Germinal center (tissue), 1 donor: ENCODE measurements around the gene GPD2.
"Not testable (repeated sequence)": the region's sequence is repeated elsewhere in the genome, so short reads cannot be mapped to it uniquely, and the experiment has no call there.

Experiments
- DNase-seq: peaks from one replicate; pipeline ENCODE4 v3.0.0; 2012; ENCODE audit warnings: mixed read lengths, low spot score

Gene GPD2

DNA sequence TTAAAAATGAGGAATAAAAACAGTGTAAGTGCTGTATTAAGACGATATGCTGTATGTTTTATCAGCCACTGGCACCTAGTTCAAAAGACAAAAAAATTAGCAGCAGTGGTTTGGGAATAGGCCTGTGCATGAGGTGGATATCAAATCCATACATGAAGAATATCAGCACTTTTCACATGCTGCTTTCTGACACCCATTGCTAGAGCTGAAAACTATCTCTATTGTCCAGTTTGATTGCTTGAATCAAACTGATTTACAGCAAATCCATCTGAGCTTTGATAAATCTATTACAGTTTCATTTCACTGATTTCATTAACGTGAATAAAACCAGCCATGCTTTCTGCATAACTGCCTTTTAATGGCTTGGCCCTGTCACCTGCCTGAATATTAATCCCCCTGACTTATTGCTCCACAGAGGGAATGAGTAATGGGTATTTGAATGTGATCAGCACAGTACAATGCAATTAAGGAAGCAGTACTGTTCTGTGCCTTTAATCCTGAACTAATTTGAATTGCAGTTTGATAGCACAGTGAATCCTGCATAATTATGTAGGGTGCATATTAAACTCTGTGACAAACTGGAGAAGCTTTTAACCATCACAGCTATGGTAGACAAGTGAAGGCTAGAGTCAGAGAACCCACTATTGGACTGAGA, 154.0 kb downstream of the GPD2 start:
- no peak for DNase-seq

DNA sequence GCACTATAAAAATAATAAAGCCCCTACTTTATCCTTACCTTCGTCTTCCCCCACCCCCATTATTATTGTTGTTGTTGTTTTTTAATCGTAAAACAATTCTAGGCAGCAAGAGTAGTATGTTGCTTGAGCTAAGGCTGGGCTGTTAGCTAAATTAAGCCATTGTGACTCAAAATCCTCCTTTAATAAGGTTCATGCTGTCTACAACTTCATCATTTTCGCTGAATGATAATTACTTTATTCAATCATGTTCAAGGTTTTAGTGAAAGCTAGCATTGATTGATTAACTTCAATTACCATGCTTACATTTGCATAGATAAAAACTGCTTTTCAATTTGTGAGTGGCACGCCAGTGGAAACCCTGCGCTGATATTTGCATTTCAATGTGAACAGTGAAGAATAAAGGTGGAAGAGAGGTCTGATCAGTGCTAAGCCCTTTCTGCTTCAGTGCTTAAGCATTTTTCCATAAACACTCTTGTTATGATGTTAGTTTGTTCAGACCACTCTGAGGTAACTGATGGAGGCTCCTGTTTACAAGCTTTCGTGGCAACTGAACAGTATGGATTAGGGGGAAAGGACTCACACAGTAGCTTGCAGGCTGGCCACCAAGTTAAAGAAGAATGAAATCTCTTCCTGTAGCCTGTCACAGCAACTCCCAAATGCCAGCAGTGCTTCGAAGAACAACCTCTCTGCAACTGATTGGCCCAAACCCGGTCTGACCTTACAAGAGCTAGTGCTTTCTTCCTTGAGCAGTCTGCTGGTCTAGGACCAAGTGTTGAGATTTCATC, 156.8 kb downstream of the GPD2 start:
- no peak for DNase-seq

DNA sequence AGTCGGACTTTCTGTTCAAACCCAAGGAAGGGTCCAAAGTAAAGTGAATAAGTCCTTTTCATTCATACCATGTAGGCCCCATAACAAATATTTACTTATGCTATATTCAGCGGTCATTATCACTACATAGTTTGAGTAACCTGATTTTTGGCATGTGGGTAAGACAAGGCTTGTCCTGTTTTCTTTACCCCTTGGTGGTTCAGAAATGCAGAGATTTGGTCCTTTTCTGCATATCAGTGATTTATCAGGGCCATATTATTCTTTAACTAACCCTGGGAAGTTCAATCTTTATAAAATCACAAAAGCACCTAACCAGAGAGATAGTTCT, 157.4 kb downstream of the GPD2 start:
- no peak for DNase-seq

DNA sequence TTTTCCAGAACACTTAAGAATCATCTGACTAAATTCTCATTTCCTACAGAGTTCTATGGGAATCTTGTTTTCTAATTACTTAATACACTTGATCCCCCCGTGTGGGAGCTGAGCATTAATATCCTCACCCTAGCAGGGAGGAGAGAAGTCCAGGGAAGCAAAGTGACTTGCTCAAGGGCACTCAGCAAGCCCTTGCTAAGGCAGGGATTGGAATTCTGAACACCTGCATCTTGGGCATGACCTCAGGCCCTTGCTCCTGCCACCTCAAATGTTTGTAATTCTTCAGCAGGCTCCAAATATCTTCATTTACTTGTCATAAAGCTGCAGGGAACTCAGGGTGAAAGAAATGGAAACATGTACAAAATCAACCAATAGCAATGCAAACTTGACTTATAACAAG, 162.4 kb downstream of the GPD2 start:
- no peak for DNase-seq

DNA sequence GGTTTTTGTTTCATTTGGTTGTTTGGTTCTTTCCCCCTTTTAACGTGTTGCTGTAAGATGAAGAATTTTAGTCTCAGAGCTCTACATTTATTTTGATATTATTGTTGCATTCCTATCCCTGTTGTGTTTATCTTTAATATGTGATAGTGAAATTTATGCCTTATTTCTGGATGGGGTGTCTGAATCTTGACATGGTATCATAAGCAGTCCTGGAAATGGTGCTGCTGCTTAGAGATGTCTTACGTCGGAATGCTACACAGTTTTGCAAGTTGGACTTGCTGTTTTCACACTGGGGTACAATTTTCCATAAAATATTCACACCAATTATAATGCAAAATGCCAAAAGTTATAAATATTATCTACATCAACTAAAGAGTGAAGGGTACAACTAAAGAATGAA, 164.0 kb downstream of the GPD2 start:
- no peak for DNase-seq

DNA sequence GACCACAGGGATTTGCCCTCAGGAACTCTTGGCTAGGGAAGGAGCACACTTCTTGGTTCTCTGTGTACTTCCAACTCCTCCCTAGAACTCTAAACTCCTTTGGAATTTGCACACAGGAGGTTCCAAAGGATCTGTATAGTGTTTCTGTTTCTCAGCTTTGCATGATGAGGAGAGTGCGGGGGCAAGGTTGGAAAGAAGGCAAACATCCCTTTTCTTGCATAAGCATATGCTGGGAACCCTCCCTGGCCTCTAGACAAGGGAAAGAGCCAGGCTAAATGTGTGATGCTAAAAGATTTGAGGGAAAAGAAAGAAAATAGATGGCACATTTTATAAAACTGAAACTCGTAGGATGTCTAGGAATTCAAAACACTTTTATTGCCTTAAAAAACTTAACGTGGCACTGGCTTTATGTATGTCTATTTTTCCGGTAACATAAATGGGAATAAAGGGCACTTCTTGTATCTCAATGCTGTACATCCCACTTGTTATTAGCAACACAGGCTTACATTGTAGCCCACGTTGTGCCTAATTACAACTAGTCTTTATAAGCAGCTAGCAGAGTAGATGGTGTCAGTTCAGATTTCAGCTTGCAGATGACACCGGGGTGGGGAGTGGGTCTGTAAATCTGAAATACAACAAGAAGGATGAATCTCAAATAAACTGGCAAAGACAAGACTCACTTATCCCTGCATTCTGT, 165.8 kb downstream of the GPD2 start:
- no peak for DNase-seq

DNA sequence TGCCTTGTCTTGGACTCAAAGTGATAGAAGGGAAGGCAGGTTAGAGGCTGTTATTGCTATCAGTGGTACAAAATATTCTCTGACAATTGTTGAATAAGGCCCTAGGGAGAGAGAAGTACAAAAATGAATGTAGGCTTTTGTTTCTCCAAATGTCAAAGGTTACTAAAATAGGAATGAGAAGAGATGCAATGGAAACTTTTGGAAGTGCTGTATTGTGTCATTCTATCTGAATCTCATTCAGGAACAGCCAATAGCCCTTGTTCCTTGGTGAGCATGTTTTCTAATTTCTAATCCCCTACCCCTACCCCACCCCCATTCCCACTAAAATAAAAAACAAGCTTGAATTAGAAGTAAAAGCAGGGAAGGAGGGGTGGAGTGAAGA, 166.4 kb downstream of the GPD2 start:
- no peak for DNase-seq

DNA sequence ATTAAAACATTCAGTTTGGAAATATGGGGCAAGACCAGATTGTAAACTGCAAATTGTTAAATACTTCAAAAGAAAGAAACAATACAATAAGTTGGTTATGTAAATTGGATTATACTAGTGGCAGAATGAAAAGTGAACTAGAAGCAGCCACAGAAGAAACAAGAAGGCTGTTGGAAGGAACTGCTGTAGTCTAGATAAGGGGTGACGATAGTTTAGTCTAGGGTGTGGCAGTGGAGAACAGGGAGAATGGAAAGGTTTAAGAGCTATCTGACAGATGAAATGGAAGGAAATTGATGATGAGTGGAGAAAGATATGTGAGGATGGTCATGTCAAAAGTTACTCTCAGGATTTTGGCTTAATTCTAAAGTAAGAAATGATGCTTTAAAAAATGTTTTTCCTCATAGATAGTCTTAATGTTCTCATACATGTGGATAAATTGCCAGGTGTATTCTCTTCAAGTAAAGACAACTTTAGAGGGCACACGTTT, 179.7 kb downstream of the GPD2 start:
- DNase-seq = no peak

DNA sequence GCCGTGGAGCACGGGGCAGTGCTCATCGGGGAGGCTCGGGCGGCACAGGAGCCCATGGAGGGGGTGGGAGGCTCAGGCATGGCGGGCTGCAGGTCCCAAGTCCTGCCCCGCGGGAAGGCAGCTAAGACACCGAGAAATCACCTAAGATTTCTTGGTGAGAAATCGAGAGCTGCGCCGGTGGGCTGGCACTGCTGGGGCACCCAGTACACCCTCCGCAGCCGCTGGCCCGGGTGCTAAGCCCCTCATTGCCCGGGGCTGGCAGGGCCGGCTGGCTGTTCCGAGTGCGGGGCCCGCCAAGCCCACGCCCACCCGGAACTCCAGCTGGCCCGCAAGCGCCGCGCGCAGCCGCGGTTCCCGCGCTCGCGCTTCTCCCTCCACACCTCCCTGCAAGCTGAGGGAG, 181.9 kb downstream of the GPD2 start:
- DNase-seq = not testable (repeated sequence)

DNA sequence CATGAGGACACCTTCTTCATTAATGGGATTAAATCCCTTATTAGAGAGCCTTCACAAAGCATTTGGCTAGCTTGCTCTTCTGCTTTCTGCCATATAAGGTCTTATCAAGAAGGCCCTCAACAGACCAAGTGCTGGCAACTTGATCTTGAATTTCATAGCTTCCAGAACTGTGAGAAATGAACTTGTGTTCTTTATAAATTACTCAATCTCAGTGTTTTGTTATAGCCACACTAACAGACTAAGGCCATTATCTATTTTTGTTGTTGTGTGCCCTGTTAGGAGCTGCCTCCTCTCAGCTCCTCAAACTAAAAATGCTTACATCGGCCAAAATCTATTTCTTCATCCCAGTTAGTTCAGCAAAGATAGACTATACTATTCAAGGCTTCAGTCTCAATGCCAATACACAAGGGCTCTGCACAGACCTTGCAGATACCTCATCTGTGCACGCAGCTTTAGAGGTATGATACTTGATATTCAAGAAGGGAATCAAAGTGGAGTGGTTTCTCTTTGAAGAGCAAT, 182.9 kb downstream of the GPD2 start:
- no peak for DNase-seq

DNA sequence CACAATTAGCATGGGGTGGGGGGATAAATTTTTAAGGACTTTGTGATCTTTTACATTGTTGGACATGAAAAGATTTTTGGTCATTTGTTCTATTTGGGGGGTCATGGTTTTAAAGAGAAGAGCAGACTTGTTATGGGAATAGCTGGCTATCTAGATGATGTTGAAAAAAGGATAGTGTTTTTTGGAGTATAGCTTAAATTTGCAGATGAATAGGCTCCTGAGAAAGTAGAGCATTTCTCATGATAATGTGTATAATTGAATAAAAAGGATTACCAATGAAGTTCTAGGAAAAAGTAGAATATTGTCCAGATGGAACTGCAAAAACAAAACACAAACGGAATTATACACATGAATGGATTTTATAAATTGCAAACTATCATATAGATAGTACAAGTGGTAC, 186.3 kb downstream of the GPD2 start:
- no peak for DNase-seq

DNA sequence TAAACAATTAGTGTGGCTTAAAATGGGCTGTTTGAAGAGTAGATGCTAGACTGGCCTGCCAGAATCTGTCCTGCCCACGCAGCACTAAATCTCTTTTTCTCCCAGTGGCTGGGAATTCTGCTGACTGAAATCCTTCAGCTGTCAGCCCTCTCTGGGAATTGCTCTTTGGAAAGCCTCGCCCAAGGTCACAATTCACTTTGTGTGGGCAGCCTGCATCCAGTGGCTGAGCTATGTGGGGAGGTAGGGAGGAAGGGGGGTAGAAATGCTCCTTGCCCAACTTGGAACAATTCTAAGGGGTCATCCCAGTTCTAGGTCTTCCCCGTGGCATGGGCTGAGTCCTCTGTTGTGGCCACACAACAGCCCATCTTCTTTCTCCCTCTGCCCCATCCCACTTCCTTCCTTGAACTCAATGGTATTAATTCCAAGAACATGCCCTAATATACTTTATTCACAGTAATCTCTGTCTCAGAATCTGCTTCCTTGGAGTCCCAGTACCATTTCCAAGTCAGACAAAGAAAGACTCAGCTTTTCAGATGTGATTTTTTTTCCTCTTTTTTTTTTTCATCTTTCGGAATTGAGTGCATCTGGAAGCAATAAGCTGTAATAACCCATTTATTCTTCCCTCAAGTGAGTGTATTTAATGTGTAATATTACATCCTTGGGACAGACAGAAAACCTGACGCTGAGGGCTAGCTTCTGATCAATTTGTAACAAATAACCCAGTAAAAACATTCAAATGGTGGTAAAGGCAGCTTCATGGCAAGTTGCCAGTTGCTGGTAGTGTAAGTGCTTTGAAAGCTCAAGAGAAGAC, 189.4 kb downstream of the GPD2 start:
- no peak for DNase-seq

DNA sequence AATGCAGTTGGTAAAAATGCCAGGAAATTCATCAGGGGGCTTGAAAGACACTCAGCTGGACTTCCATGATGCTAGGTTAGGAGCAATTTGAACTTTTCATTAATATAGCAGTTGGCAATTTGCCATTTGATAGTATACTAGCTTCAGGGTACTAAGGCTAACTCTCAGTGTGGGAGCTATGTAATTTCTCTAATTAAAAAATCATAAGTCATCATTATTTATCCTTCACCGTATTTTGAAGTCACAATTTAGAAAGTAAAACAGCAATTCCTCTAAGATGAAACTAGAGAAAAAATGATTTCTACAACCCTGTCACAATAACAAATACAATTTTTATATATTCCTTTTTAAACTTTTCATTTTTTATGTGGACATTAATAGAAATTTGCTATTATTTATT, 190.8 kb downstream of the GPD2 start:
- no peak for DNase-seq

DNA sequence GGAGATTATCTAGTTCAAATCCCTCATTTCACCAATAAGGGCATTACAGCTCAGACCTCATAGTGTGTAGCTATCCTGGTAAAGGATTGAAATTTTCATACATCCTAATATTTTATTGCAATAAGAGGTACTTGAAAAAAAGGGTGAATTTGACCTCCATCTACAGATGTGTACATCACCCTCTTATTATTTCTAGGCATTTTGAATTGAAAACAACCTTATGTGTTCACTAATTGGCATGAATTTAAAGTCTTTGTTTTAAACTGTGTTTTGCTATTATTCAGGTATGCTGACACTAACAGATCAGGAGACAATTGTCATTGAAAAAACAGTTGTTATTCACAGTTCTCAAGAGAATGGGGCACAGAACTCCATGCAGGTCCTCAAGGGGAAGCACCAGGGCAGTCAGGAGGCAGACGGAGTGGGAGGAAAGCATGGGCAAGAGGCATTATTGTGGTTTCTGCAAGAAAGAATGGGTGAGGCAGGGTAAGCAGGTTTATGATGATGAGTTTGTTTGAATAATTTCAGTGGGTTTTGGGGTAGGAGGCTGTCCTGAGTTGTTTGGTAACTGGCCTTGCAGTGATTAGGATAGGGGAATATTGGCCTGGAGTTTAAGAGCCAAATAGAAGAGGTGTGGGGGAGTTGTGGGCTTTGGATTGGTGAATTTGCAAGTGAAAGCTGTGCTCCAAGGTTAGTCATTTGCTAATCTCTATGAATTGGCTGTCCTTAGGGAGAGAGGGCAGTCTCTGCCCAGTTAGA, 194.6 kb downstream of the GPD2 start:
- no peak for DNase-seq

DNA sequence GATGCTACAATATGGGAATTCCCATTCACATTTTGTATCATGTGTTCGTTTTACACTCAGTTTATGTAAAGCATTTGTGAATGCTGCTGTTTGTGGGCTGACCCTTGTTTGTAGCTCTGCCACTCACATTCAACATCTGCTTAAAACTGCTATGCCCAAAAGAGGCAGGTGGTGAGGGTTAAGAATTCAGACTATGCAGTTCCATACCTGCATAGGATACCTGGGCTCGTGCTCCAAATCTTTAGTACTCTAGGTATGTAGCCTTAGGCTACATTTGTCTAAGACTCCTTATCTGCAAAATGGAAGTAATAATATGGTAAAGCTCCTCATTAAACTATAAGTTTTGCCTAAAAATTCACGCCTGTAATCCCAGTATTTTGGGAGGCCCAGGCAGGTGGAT, 199.5 kb downstream of the GPD2 start:
- no peak for DNase-seq
